Ascending aorta (tissue), 2 donors: Measurements from ENCODE around the gene SLC25A28. TPM values are rescaled to one million over a fixed set of nuclear protein-coding genes. Genes with fewer than 3 reads are reported as not detected.
"Not testable (repeated sequence)": the region's sequence is repeated elsewhere in the genome, so short reads cannot be mapped to it uniquely, and the experiment has no call there.

Experiments
- DNase-seq, 2 donors: peaks; one replicate each; pipeline ENCODE4 v3.0.0-alpha.2; 2019; ENCODE audit warnings: low spot score in 2 of 2
- H3K27ac ChIP-seq, 2 donors: fragments of 200-600 bp; sonication (generic); one replicate each; pipeline ENCODE4 v1.5.1; 2016 to 2017; ENCODE audit warnings: mild to moderate bottlenecking in 1 of 2
- H3K27me3 ChIP-seq: fragments of 200-600 bp; sonication (generic); one replicate; pipeline ENCODE4 v1.5.1; 2017
- H3K36me3 ChIP-seq, 2 donors: fragments of 200-600 bp; sonication (generic); one replicate each; pipeline ENCODE4 v1.5.1; 2016
- H3K4me1 ChIP-seq, 2 donors: fragments of 200-600 bp; sonication (generic); one replicate each; pipeline ENCODE4 v1.5.1; 2016 to 2017; ENCODE audit warnings: mild to moderate bottlenecking in 1 of 2
- H3K4me3 ChIP-seq, 2 donors: fragments of 200-600 bp; sonication (generic); one replicate each; pipeline ENCODE4 v1.5.1; 2016 to 2017; ENCODE audit warnings: mild to moderate bottlenecking in 1 of 2
- H3K9me3 ChIP-seq, 2 donors: fragments of 200-600 bp; sonication (generic); one replicate each; pipeline ENCODE4 v1.5.1; 2016
- intact Hi-C: fragments of 100-400 bp; cut with DNase I; formaldehyde crosslinking; loops from one replicate; pipeline ENCODE4 v1.15.1; 2023
- total RNA-seq: library from RNA; depleted of rRNA; stranded (reverse); fragments of >200 nt; gene quantifications from one replicate; pipeline ENCODE4 v1.1.0, GENCODE V29; 2016
- TF ChIP-seq, protein P1 (sequence below), 3 experiments: fragments of 200-600 bp in 2 of 3; fragments of 450-650 bp in 1 of 3; sonication (generic) in 2 of 3; IDR thresholded peaks; one replicate each; pipeline ENCODE4 v1.5.1; 2016 to 2019; ENCODE audit warnings: antibody characterized with exemption in 3 of 3, mild to moderate bottlenecking in 1 of 3, moderate library complexity in 1 of 3

Gene SLC25A28
- total RNA-seq, 1 donor from 2014 or later, result 25.2 TPM

DNA sequence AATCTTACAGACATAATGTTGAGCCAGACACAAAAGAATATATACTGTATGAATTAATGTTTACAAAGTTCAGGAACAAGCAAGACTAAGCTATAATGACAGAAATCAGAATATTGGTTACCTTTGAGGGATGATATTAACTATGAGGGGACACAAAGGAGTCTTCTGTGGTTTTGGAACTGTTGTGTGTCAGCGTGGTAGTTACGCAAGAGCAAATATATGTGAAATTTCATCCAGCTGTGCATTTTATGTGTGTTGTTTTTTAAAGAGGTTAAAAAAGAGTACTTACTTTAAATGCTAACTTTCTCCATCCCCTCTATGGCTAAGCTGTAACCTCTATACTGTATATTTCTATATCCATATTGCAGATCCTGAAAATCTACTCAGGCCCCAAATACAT lies 14.9 kb downstream of the SLC25A28 start:
- TF ChIP-seq, protein P1, sequence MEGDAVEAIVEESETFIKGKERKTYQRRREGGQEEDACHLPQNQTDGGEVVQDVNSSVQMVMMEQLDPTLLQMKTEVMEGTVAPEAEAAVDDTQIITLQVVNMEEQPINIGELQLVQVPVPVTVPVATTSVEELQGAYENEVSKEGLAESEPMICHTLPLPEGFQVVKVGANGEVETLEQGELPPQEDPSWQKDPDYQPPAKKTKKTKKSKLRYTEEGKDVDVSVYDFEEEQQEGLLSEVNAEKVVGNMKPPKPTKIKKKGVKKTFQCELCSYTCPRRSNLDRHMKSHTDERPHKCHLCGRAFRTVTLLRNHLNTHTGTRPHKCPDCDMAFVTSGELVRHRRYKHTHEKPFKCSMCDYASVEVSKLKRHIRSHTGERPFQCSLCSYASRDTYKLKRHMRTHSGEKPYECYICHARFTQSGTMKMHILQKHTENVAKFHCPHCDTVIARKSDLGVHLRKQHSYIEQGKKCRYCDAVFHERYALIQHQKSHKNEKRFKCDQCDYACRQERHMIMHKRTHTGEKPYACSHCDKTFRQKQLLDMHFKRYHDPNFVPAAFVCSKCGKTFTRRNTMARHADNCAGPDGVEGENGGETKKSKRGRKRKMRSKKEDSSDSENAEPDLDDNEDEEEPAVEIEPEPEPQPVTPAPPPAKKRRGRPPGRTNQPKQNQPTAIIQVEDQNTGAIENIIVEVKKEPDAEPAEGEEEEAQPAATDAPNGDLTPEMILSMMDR (IDR thresholded peaks at IDR 0.05), result no peak
- H3K4me3 ChIP-seq, result no peak overlapping the region
- H3K27ac ChIP-seq, result no peak overlapping the region
- H3K36me3 ChIP-seq, result peaks cover 11 to 12% of the 10 kb centered on the region in 2 donors
- H3K4me1 ChIP-seq, result no peaks in the 10 kb centered on the region
- DNase-seq, result no peak
- no peaks in the 10 kb centered on the region for H3K9me3 ChIP-seq
- intact Hi-C loops, result no loop called here
- no peaks in the 10 kb centered on the region for H3K27me3 ChIP-seq

DNA sequence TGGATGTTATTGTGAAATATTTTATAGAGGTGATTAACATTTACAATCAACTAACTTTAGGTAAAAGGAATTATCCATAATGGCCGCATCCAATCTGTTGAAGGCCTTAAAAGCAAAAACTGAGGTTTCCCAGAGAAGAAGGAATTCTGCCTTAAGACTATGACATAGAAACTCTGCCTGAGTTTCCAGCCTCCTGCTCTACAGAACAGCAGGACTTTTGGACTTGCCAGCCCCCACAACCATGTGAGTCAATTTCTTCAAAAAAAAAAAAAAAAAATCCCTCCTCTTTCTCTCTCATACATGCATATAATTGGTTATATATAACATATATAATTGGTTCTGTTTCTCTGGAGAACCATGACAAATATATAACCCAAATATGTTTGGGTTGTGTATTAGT lies 15.4 kb downstream of the SLC25A28 start:
- no peak for DNase-seq
- TF ChIP-seq, protein P1 (IDR thresholded peaks at IDR 0.05), result no peak
- Histone ChIP-seq H3K27ac (no peak overlapping the region), H3K4me1 (no peaks in the 10 kb centered on the region), H3K27me3 (no peaks in the 10 kb centered on the region), H3K36me3 (peaks cover 6 to 7% of the 10 kb centered on the region in 2 donors), H3K4me3 (no peak overlapping the region), H3K9me3 (no peaks in the 10 kb centered on the region)
- intact Hi-C loops, result no loop called here

DNA sequence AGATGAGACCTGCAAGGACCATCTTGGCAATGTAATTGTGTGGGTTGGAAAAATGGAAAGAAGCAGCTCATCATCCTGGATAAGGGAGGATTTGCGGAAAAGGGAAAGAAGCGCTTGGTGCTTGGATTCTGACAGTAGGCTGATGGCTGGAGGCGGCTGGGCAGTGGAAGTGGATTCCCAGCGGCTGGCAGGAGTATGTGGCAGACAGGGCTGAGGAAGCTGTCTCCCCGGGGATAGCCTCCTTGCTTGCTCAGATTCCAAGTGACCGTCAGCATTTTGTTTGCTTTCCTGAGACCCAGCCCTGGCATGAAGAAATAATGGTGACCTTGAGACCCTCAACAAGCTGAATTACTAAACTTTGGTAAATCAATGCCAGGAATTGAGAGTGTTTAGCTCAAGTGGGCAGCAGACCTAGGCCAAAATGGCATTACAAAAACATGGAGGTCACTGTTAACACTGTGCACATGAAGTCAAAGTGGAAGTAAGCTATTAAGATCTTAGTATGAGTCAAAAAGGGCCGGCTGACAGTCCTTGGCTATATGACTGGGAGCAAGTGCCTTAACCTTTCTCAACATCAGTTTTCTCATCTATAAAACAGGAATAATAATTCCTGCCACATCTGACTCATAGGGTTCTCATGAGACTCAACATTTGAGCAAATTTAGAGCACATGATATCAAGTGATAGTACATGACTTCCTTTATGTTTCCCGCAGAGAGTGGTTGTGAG lies 21.3 kb downstream of the SLC25A28 start:
- Histone ChIP-seq H3K4me3 (no peak overlapping the region), H3K27ac (no peak overlapping the region), H3K4me1 (no peaks in the 10 kb centered on the region), H3K27me3 (no peaks in the 10 kb centered on the region), H3K36me3 (no peaks in the 10 kb centered on the region), H3K9me3 (no peaks in the 10 kb centered on the region)
- intact Hi-C loops, result no loop called here
- no peak for DNase-seq
- TF ChIP-seq, protein P1 (IDR thresholded peaks at IDR 0.05), result no peak

DNA sequence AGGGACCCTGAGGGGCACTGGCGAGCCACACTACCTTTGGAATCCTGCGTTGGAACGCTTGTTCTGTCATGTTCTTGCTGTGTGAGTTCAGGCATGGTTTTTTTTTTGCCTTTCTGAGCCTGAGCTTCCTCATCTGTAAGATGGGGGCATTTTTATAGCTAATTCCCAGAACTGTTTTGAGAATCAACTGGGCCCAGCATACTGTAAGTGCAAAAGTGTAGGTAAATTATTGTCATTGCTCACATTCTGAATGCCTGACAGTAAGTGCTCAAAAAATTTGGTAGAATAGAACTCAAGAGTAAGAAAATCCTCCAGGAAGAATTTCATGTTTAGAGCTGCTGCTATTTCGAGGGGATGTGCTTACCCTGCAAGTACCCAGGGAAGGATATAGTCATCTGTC lies 22.2 kb downstream of the SLC25A28 start:
- no peak for DNase-seq
- no peaks in the 10 kb centered on the region for H3K27me3 ChIP-seq
- H3K9me3 ChIP-seq, result no peaks in the 10 kb centered on the region
- H3K4me1 ChIP-seq, result no peaks in the 10 kb centered on the region
- TF ChIP-seq, protein P1 (IDR thresholded peaks at IDR 0.05), result no peak
- no peaks in the 10 kb centered on the region for H3K36me3 ChIP-seq
- no peak overlapping the region for H3K4me3 ChIP-seq
- H3K27ac ChIP-seq, result no peak overlapping the region
- intact Hi-C loops, result no loop called here

DNA sequence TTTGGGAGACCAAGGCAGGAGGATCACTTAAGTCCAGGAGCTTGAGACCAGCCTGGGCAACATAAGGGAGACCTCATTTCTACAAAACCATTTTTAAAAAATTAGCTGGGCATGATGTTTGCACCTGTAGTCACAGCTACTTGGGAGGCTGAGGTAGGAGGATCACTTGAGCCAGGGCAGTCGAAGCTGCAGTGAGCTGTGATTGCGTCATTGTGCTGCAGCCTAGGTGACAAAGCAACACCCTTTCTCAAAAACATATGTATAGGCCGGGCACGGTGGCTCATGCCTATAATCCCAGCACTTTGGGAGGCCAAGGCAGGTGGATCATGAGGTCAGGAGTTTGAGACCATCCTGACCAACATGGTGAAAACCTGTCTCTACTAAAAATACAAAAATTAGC lies 23.5 kb downstream of the SLC25A28 start:
- H3K27me3 ChIP-seq, H3K36me3 ChIP-seq, H3K27ac ChIP-seq, H3K9me3 ChIP-seq, intact Hi-C loops, H3K4me1 ChIP-seq, H3K4me3 ChIP-seq, DNase-seq: not testable (repeated sequence)

DNA sequence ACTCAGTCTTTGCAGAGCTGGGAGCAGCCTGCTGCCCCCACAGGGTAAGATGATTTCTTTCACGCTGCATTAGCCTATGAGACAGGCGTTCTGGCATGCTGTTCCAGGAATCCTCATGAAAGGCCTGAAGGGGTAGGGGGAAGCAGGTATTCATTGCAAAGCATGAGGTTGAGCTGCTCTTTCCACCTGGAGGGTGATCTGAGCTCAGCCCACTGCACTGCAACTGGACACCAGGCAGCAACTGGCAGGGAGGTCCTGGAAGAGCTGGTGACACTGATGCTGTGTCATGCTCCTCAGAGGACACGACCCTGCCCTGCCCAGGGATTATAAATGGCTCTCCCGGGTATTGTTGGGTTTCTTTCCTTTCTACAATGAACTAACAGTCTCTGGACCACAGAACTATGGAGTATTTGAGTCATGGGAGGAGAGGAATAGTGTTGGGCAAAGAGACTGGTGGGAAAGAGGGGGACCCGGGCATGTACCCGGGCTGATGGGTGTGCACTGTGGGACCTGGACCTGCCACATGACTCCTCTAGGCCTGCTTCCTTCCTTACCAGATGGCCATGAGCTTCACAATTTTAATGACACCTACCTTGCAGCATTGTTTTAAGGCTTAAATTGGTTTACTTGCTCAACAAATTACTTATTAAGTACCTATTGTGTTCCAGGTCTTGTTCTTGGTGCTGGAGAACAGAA lies 24.3 kb downstream of the SLC25A28 start:
- intact Hi-C loops, result no loop called here
- H3K9me3 ChIP-seq, result no peaks in the 10 kb centered on the region
- H3K4me3 ChIP-seq, result no peak overlapping the region
- TF ChIP-seq, protein P1 (IDR thresholded peaks at IDR 0.05), result no peak
- H3K4me1 ChIP-seq, result no peaks in the 10 kb centered on the region
- no peak overlapping the region for H3K27ac ChIP-seq
- no peak for DNase-seq
- H3K27me3 ChIP-seq, result no peaks in the 10 kb centered on the region
- H3K36me3 ChIP-seq, result no peaks in the 10 kb centered on the region
